NCI-H1694 (cell line): ENCODE measurements around the gene FAM174B.

Experiments used
- DNase-seq: peaks from one replicate; lab custom pipeline; 2025; lab: John Stamatoyannopoulos, UW

Gene FAM174B

DNA sequence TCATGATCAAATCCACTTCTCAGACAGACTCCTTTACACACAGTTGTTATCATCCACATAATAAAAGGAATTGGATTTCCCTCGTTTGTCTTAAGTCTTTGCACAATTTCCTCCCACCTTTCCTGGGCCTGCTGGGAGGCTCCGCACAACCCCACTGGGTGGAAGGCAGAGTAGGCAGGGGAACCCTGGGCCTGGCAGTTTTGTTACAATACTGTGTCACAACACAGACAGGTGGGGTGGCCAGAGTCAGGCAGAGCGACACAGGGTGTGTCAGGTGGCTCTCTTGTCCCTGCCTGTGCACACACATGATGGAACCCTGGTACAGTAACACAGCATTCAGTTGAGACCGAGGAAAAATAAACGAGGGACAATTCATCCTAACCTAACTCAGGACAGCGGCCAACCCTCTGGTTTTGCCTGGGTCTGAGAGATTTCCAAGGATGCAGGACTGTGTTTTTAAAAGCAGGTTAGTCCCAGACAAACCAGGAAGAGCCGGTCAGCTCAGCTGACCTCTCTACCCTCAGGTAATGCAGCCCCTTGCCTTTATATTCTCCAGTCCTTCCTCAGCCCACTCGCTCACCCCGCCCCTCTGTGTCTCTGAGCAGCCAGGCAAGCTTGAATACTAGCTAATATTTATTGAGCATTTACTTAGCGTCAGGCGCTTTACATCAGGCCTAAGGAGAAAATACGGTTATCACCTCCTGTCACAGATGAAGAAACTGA is 8.8 kb upstream of the FAM174B start:
- no peak for DNase-seq

DNA sequence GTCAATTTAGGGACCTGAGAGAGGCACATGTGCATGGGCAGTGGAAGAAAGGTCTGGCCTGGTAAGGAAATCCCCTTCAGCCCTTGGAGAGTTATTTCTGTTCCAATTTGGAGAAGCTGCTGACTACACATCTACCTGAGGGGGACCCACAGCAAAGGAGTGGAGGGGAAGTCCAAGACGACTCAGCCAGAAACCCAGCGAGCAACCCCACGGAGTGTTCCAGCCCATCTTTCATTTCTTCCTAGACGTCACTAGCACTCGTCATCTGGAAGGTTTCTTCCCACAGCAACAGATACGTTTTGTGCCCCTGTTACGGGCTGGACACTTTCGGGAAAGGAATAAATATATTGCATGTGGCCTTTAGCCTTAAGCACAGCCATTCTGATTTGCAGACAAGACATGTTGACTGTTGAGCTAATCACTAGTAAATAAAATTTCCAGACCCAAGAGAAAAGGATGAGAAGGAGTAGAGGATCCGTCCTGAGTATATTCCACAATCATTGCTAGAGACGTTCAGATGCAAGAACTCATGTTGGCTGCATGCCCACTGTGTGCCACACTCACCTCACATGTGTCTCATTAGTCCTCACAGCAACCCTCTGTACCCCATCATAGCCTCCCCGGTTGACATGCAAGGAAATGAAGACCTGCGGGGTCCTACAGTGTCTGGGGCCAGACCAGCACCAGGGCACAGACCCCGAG is 7.8 kb upstream of the FAM174B start:
- no peak for DNase-seq

DNA sequence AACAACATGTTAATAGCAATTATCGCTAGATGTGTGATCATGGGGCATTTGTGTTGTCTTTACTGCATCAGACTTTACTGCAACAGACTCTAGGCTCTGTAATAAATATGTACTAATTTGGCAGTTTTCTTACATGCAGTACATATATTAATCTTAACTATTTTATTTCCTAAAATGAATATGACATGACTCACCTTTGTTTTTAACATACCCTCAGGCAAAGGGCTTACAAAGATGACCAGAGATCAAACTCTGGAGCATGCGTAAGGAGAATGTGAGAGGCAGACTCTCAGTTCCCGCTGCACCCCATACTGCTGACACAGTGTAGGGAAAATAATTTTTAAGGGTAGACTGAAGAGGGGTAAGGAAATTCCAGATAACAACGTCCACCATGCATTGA is 7.2 kb upstream of the FAM174B start:
- no peak for DNase-seq

DNA sequence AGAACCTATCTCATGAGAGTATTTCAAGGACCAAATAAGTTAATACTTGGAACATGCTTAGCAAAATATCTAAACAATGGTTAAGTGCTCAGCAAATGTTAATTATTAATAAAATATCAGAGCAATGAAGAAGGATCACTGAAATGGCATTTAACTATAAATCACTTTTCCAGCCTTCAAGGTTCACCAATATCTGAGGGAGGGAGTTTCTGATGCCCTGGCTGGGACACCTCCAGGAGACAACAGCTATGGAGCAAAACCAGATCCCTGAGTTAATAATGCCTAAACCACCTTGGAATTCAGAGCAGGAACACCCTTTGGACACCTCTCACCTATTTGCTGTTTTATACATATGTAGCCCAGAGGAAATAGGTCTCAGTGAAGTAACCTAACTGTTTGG is 6.4 kb upstream of the FAM174B start:
- DNase-seq = no peak

DNA sequence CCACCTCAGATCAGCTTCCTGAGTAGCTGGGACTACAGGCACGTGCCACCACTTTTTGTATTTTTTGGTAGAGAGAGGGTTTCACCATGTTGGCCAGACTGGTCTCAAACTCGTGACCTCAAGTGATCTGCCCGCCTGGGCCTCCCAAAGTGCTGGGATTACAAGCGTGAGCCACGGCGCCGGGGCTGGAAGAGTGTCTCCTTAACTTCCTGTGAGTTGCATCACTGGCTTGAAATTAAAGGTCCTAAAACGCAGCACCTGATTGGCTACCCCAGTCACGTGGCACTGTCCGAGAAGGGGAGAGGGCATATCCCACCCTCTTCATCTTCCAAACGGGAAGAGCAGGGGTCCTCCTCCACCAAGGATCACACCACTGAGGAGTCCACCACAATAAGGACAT is 5.5 kb upstream of the FAM174B start:
- no peak for DNase-seq

DNA sequence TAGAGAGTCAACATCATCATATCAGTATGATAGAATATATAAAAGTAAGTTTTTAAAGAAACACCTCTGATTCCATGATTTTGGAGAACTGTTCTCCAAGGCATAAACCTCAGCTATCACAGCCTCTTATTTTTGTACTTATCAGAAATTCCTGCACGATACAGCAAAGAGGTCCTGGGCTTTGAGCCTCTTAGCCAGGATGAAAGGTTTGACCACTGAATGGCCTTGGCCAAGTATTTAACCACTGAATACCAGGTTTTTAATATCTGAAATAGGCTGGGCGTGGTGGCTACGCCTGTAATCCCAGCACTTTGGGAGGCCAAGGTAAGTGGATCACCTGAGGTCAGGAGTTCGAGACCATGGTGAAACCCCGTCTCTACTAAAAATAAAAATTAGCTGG is 1.9 kb upstream of the FAM174B start:
- no peak for DNase-seq

DNA sequence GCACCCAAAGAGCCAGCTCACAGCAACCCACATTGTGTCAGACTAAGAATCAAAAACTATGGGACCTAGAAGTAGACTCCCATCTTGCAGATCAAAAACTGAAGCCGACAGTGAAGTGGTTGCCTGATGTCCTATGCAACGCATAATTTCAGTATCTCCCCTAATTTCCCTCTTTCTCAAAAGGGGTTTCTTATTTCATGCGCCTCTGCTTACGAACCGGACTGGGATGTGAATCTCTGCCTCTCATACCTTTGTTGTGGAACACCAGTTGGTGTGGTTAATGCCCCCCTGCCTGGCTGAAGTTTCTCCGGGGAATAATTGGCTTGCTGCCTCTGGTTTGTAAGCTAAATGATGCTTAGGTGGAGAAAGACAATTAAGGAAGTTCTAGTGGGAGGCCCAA is 514 bp upstream of the FAM174B start:
- no peak for DNase-seq

DNA sequence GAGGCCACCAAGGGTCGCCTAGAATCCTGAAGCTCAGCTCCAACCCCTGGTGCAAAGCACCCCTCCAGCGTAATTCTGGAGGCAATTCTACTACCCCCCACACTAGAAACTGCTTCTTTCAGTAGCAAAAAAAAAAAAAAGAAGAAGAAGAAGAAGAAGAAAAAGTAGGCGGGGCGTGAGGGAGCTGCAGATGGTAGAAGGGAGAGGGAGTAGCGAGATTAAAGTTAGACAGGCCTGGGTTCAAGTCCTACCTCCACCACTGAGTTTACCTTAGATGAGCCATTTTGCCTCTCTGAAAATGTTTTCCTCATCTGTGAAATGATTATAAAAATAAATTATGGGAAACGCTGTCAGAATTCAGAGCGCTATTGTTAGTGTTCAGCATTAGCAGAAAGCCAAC is 913 bp downstream of the FAM174B start:
- DNase-seq = no peak

DNA sequence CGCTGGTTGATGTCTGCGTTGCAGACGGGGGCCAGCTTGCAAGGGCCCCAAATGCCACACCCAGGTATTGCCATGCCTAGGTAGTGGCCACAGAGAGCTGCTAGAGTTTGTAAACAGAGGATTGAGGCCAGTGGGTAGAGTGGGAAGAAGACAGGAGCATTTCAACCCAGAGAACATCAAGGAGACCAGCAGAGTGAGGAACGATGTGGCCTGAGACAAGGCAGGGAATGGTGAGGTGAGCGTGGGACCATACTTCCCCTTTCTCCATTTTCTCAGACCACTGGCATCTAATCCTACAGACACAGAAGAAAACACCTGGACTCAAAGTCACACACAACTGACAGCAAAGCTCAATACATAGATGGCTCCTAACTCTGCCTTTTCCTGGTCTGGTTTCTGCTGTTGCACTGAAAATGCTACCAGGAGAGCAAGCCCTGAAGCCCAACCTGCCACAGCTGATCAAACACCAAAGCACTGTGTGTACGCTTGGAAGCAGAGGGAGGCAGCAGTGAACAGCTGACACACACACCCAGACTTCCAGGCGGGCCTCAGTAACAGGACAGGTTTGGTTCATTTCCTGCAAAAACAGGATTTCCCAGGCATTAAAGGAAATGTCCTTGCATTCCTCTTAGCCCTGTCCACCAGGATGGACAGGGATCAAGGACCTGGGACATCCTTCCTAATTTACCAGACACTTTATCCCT is 1.6 kb downstream of the FAM174B start:
- DNase-seq = peak; percentile 66

DNA sequence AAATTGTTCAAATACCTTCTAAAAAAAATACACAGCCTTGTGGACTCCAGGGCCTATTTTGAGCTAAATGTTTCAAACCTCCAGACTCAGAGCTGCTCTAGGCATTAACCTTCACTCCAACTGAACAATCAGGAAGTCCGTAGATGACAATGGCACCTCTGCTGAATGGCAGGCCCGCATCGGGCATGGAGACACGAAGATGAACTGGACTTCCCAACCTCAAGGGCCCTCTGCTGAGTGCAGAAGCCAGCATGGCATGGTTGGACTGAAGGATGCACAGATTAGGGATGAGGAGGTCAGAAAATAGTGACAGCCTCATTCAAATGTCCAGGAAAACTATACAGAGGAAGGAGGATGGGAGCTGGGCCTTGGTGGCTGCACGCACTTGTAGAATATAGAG is 2.2 kb downstream of the FAM174B start:
- DNase-seq = no peak

DNA sequence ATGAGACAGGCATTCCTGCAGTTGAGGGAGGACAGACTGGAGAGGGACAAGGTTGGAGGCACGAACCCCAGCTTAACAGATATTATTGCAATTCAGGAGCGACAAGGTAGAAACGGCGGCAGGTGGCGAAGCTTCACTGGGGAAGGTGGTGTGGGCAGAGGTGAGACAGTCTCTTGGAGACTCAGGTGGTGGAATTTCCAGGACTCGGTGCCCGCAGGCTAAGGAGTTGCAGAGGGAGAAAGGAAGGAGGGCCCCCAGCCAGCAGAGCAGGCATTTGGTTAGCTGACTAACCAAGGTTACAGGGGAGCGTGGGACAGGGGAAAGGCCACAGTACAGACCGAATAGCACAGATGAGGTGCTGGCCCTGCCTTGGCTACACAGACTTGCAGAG is 3.0 kb downstream of the FAM174B start:
- no peak for DNase-seq

DNA sequence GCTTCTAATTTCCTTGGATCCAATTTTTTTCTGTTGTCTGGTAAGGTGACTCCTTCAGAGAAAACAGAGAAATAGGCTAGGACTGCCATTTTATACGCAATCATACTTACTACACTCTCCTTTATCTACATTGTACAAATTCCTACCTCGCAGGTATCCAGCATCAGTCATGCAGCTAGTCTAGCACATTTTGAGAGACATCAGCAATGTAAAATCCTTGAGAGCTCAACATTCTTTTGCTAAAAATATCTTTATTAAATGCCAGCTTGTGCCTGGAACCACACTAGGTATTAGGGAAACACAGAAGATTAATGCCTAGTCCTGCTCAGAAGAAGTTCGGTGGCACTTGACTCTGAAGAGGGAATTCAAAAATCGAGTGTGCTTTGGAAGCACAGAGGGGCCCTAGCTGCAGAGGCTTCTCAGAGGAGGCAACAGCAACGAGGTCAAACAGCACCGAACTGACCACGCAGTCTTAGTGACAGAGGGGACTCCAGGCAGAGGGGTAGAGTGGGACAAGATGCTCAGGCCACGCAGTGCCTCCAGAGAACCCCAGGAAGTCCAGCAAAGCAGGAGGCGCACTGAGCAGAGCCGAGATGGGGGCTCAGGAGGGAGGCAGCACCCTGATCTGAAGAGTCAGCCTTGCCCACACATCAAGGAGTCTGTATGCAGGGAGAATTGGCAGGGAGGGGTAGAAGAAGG is 3.5 kb downstream of the FAM174B start:
- no peak for DNase-seq

DNA sequence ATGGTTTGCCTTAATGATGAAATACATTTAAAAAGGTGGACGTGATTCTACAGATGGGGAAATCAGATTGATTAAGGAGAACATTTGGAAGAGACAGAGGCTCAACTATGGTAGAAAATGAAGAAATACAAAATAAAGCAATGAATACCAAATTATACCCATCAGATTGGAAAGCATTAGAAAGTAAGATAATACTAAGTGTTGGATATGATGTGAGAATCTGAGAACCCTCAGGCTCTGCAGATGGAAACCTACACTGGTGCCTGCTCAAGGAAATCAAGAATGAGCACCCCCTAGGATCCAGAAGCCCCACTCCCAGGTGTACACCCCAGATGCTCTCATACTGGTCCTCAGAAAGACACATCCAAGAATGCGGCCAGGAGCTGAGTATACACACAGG is 4.6 kb downstream of the FAM174B start:
- DNase-seq = no peak

DNA sequence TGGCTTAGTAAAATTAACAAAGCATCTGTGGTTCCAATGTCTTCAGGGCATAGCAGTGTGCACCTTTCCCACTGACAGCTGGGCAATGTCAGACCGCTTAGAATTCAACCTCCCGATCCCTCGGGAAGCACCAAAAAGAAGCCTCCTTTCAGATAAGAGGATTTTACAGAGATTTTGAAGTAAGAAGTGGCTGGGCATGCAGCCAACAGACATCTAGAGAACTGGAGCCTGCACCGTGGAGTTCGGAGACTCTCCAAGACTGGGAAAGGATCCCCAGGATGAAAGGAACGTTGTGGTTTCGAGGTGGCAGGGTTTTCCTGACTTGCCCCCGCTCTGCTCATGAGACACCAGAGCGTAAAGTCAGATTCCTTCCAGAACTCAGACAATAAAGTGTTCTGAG is 5.3 kb downstream of the FAM174B start:
- no peak for DNase-seq

DNA sequence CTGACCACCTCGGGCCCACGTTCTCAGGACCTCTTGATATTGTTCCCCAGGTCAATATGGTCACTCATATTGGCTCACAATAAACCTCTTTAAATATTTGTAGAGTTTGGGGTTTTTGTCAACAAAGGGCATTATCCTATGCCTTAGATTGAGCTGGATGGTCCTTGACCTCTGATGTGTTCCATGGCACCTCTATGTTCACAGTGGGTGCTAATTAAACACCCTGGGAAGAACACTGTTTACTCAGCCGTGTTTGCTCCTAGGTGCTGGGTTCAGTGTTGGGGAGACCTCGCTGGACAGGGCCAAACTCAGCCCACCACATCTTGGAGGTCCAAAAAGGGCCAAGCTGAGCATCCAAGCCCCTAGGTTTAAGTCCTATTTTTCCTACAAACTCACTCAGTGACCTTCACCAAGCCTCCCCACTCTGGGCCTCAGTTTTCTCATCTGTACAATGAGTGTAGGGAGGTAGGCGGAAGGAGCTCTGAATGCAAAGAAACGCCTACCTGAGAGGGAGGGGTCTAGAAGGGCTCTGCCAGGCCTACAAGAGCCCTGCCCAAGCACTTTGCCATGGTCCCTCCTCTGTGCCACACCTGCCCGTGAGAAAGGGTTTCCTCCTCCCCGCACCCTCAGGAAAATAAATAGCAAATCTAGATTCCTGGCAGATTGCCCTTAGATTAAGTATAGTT is 7.2 kb downstream of the FAM174B start:
- no peak for DNase-seq

DNA sequence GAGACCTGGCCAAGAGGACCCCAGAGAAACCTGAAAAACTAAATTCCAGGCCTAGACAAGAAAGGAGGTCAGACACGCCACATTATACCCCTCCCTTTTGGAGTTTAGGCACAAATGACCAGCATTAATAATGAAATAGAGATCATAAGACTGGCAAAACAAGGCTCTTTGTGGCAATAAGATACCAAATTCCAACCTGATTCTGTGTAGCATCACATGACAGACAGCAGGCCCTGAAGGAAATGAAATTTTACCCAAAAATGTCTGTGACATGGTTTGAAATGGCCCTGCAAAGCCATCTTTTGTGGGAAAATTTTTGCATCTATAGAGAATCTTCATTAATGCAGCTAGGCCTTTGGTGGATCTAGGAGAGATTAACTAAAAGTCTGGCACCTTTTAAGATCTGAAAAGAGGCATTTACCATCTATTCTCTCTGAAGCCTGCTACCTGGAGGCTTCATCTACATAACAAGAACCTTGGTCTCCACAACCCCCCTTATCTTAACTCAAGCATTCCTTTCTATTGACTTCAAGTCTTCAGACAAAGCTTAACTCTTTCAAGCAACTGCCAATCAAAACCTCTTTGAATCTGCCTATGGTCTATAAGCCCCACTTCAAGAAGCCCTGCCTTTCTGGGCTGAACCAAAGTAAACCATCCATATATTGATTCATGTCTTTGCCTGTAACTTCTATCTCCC is 8.0 kb downstream of the FAM174B start:
- no peak for DNase-seq

DNA sequence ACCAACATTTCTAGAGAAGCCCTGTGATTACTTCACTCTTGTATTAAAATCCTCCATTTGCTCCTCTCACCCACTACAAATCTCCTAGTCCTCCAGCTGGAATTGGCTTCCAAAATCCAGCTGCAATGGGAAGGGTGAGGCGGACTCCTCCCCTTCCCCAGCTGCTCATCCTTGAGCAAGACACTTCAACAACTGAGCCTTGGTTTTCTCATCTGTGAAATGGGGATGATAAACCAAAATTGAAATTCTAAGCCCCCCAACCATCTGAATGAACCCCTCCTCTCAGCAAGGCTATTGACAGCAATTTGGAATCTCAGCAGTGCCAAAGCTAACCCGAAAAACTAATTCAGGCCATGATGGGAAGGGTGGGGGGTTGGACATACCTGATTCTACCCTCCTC is 9.4 kb downstream of the FAM174B start:
- DNase-seq = no peak

DNA sequence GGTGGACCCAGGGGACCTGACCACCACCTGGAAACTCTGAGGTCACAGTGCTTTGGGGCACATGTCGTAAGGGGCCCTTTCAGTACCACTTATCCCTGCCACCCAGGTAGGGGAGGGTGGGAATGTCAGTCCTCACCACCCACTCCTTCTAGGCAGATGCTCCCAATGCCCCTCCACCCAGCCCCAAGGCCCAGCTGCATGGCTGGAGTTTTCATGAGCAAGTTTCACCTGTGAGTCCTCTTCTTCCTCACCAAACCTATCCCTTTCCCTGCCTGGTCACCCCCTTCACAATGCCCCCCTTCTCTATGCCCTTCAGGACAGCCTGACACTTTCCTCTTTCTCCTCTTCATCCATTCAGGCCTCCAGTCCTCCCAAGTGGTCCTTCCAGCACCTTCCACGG is 9.8 kb downstream of the FAM174B start:
- no peak for DNase-seq

DNA sequence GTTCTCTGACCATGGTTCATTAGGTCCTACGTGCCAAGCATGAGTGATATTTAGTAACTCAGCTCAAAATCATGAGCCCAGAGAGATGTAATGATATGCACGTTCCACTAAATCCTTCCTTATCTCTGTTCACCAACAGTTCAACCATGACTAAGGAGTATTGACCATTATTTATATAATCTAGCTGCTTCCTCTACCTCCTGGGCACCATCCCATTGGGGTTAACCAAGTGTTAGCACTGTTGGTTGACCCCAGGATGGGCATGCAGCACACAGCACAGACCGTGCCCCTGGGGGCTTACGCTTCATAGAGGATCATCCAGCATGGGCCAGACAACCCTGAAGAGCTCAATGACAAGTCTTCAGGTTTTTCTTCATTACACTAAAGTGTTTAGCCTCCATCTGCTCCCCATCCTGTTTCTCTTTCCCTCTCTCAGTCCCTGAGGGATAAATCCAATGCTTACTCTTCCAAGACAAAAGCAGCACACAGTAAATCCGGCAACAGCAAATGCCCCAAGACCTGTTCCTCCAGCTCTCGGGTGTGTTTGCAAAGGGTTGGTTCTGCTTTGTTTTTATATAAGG is 10.4 kb downstream of the FAM174B start:
- no peak for DNase-seq

DNA sequence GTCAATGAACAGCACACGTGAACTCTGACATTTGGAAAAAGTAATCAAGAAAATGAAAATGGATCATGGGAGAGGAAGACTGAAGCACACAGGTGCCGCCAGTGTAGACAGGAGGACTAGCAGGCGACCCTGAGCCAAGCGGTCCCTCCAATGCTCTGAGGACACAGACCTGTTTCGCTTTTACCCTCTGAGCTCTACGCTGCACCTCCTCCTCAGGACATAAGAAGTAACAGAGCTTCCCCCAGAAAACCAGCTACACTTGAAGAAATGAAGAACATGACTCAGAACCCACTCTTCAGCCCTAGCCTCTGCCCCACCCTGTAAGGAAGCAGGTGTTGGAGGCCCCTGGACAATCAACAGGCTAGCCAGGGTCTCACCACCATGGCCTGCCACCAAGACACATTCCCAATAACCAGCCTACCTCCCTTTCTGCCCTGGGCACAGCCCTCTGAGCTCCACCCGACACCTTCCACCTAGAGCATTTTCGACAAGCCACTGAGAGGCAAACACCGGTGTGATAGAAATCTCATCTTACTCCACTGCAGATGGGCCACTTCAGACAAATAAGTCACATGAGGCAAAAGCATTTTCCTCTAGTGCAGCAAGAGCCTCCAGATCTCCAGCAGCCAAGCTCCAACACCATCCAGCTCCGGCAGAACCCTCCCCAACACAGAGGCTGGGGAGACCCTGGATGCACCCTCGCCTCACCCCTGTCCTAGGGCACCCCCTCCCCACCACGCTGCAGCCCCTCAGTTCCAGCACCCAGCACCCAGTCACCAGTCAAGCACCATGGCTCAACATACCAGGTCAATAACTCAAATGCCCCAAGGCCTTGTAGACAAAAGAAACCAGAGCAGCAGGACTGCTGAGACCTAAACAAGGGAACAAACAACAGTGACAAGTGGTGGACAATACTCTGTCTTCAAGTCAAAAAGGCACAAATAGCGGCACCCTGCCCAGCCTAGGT is 11.4 kb downstream of the FAM174B start:
- DNase-seq = no peak
